Measurements from ENCODE around the gene SLC16A2.

Gene SLC16A2

GRCh38 chrX:74423289-74423998, 2.2 kb downstream of the SLC16A2 start:
- no peaks in the 10 kb centered on the region for H3K36me3 ChIP-seq (ENCODE audit: control insufficient read depth, low read length)
- no peaks in the 10 kb centered on the region for H3K9me3 ChIP-seq (ENCODE audit: control insufficient read depth, insufficient read depth, low read length)
- no peak overlapping the region for H3K4me3 ChIP-seq (ENCODE audit: low read length)
- no peak overlapping the region for H3K4me2 ChIP-seq (ENCODE audit: low read length)
- H4K20me1 ChIP-seq (ENCODE audit: control insufficient read depth, insufficient read depth, low read depth, low read length), result no peaks in the 10 kb centered on the region
- H3K4me1 ChIP-seq (ENCODE audit: control insufficient read depth, low read length), result no peaks in the 10 kb centered on the region
- no peak overlapping the region for H3K27ac ChIP-seq (ENCODE audit: low read depth, low read length)
- no peaks in the 10 kb centered on the region for H3K9me2 ChIP-seq (replicated peaks; ENCODE audit: control insufficient read depth, low read length)
- H3K79me2 ChIP-seq (ENCODE audit: control insufficient read depth, low read length), result no peaks in the 10 kb centered on the region
- H3K27me3 ChIP-seq (ENCODE audit: control insufficient read depth, low read length), result no peaks in the 10 kb centered on the region
- no peaks in the 10 kb centered on the region for H3F3A ChIP-seq (ENCODE audit: control insufficient read depth, insufficient read depth)
- TF ChIP-seq EZH2phosphoT487 (IDR thresholded peaks at IDR 0.05; ENCODE audit: borderline replicate concordance, low read length), result no peak
- TF ChIP-seq CTCF (IDR thresholded peaks at IDR 0.05; ENCODE audit: low read depth, low read length, poor library complexity, severe bottlenecking), result no peak

- no peak overlapping the region for H3K4me2 ChIP-seq (ENCODE audit: low read length)
- no peaks in the 10 kb centered on the region for H3K9me2 ChIP-seq (replicated peaks; ENCODE audit: control insufficient read depth, low read length)
- no peak overlapping the region for H3K4me3 ChIP-seq (ENCODE audit: low read length)
- no peaks in the 10 kb centered on the region for H3F3A ChIP-seq (ENCODE audit: control insufficient read depth, insufficient read depth)
- no peaks in the 10 kb centered on the region for H3K9me3 ChIP-seq (ENCODE audit: control insufficient read depth, insufficient read depth, low read length)
- no peaks in the 10 kb centered on the region for H3K79me2 ChIP-seq (ENCODE audit: control insufficient read depth, low read length)
- H3K27ac ChIP-seq (ENCODE audit: low read depth, low read length), result no peak overlapping the region
- H3K36me3 ChIP-seq (ENCODE audit: control insufficient read depth, low read length), result no peaks in the 10 kb centered on the region
- H4K20me1 ChIP-seq (ENCODE audit: control insufficient read depth, insufficient read depth, low read depth, low read length), result no peaks in the 10 kb centered on the region
- no peaks in the 10 kb centered on the region for H3K27me3 ChIP-seq (ENCODE audit: control insufficient read depth, low read length)
- no peak for TF ChIP-seq CTCF (IDR thresholded peaks at IDR 0.05; ENCODE audit: low read depth, low read length, poor library complexity, severe bottlenecking)
- no peak for TF ChIP-seq EZH2phosphoT487 (IDR thresholded peaks at IDR 0.05; ENCODE audit: borderline replicate concordance, low read length)
- no peaks in the 10 kb centered on the region for H3K4me1 ChIP-seq (ENCODE audit: control insufficient read depth, low read length)
These were observed 4.8 kb downstream of the SLC16A2 start for GRCh38 chrX:74426071-74426470.

- no peak overlapping the region for H3K4me3 ChIP-seq (ENCODE audit: low read length)
- no peak overlapping the region for H3K4me2 ChIP-seq (ENCODE audit: low read length)
- no peaks in the 10 kb centered on the region for H3K4me1 ChIP-seq (ENCODE audit: control insufficient read depth, low read length)
- H3K9me2 ChIP-seq (replicated peaks; ENCODE audit: control insufficient read depth, low read length), result no peaks in the 10 kb centered on the region
- no peak overlapping the region for H3K27ac ChIP-seq (ENCODE audit: low read depth, low read length)
- no peaks in the 10 kb centered on the region for H3K9me3 ChIP-seq (ENCODE audit: control insufficient read depth, insufficient read depth, low read length)
- no peak for TF ChIP-seq CTCF (IDR thresholded peaks at IDR 0.05; ENCODE audit: low read depth, low read length, poor library complexity, severe bottlenecking)
- TF ChIP-seq EZH2phosphoT487 (IDR thresholded peaks at IDR 0.05; ENCODE audit: borderline replicate concordance, low read length), result no peak
- no peaks in the 10 kb centered on the region for H3K79me2 ChIP-seq (ENCODE audit: control insufficient read depth, low read length)
- no peaks in the 10 kb centered on the region for H3F3A ChIP-seq (ENCODE audit: control insufficient read depth, insufficient read depth)
- H3K27me3 ChIP-seq (ENCODE audit: control insufficient read depth, low read length), result no peaks in the 10 kb centered on the region
- no peaks in the 10 kb centered on the region for H3K36me3 ChIP-seq (ENCODE audit: control insufficient read depth, low read length)
- no peaks in the 10 kb centered on the region for H4K20me1 ChIP-seq (ENCODE audit: control insufficient read depth, insufficient read depth, low read depth, low read length)
These were observed 5.3 kb downstream of the SLC16A2 start for GRCh38 chrX:74426615-74427014.
